Astrocyte of the cerebellum (primary cell): ENCODE results near the gene PGS1.

ENCODE experiments used
- DNase-seq: peaks from one replicate; pipeline ENCODE4 v3.0.0-alpha.2; 2011; ENCODE audit warnings: low read depth
- H3K4me3 ChIP-seq: 2 replicates; pipeline ENCODE4 v1.5.1; 2011; ENCODE audit warnings: mild to moderate bottlenecking, low read depth, low read length, moderate library complexity
- CTCF ChIP-seq: IDR thresholded peaks from 2 replicates; pipeline ENCODE4 v1.5.1; 2012; ENCODE audit warnings: low read length, low read depth, moderate library complexity, mild to moderate bottlenecking; ENCODE audit errors: missing control alignments
- in situ Hi-C: cut with HindIII; loops from 2 replicates; pipeline ENCODE4 v1.10.0; 2017; ENCODE audit warnings: low sequenced_read_pairs

The PGS1 gene

GRCh38 chr17:78394209-78394608 is 15.8 kb downstream of the PGS1 start:
- TF ChIP-seq CTCF = no peak
- no peak overlapping the region for H3K4me3 ChIP-seq
- in situ Hi-C loops = no loop called here
- DNase-seq = no peak

- in situ Hi-C loops = no loop called here
- DNase-seq = no peak
- no peak overlapping the region for H3K4me3 ChIP-seq
- no peak for TF ChIP-seq CTCF
These were observed 16.7 kb downstream of the PGS1 start for GRCh38 chr17:78395155-78395554.

GRCh38 chr17:78396441-78397337 is 18.2 kb downstream of the PGS1 start:
- TF ChIP-seq CTCF = no peak
- H3K4me3 ChIP-seq = no peak overlapping the region
- in situ Hi-C loops = no loop called here
- no peak for DNase-seq

DNA sequence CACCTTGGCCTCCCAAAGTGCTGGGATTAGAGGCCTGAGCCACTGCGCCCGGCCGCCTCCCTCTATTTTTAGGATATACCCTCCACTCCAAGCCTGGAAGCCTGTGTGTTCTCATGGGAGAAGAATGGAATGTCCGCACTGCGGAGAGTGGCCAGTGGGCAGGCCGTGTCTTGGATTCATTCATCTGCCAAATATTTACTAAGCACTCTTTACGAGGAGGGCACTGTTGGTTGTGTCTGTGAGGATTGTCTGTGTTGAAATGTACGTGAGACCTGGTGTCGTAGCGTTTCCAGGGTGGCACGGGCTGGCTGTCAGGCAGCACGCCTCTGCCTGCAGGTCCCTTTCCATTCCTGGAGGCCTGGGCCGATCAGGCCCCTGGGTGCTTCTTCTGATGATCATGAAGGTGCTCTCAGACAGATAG is 19.2 kb downstream of the PGS1 start:
- in situ Hi-C loops = no loop called here
- H3K4me3 ChIP-seq = no peak overlapping the region
- no peak for DNase-seq
- no peak for TF ChIP-seq CTCF

- no peak overlapping the region for H3K4me3 ChIP-seq
- no peak for DNase-seq
- in situ Hi-C loops = no loop called here
- TF ChIP-seq CTCF = no peak
These were observed 19.9 kb downstream of the PGS1 start for GRCh38 chr17:78398390-78398789.

- DNase-seq = no peak
- no peak for TF ChIP-seq CTCF
- no peak overlapping the region for H3K4me3 ChIP-seq
- in situ Hi-C loops = no loop called here
These were observed 20.7 kb downstream of the PGS1 start for GRCh38 chr17:78399028-78399692.
